HG03159 (cell line): ENCODE results near the gene CLCN1.
A peak's percentile ranks its signal among the peaks of the same experiment; 100 is the strongest.
"Not testable (repeated sequence)": the region's sequence is repeated elsewhere in the genome, so short reads cannot be mapped to it uniquely, and the experiment has no call there.

ENCODE experiments used
- ATAC-seq: cut with Tn5 transposase; IDR thresholded peaks from one replicate; pipeline ENCODE4 v1.9.1; 2021; ENCODE audit warnings: mild to moderate bottlenecking, moderate library complexity; ENCODE audit not compliant: unreplicated experiment

The CLCN1 gene

DNA sequence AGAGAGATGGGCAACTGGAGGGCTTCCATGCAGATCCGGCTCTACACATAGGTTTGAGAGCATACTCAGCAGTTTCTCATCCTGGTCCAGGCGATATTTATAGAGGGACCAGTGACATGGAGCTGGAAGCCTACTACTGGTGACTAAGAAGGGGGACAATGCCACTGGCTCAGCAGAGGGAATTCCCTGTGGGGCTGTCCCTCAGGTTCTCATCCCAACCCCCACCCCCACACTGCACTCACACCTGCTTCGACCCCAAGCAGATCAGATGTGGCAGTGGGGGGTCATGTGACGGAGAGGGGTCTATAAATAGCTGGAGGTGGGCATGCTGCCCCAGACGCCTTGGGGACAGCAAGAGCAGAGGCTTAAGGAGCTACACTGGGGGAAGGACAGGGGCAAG is at the start of gene CLCN1:
Gene CLCN1, plus strand, starts transcription at position 336 of the 400 bp plus-strand sequence. CDS start 102 bp downstream, outside the sequence.
- ATAC-seq, result no peak

DNA sequence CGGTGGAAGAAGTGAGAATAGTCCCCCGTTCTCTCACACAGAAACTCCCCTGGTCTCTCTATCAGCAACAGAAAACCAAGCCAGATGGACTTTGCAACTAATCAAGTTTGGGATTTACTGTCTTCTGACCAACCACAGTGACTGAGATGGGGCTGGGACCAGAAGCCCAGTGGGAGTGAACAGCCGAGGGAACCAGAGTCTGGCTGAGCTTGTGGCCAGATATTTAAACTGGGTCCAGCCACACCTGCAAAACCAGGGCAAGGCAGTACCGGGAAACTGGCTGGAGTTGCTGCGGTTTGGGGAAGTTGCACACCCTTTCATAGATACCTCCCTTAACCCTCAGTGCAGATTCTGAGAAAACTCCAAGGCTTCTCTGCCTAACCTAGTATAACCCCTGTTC is 46.7 kb upstream of the CLCN1 start:
- no peak for ATAC-seq

DNA sequence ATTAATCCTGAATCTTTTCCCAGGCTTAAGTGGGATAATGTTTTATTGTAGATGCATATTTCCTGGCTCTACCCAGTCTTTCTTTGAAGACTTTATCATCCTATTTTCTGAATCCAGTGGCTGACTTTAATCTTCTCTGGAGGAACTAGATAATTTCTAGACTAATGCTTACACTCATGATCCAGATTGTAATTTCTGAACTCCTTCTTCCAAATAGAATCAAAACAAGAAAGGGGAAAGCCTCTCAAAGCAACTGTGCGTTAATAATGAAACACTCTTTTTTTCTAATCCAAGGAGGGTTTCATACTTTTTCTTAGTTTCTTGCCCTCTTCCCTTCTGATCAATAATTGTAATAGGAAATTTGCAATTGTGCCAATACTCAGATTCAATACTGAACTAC is 44.7 kb upstream of the CLCN1 start:
- ATAC-seq, result no peak

DNA sequence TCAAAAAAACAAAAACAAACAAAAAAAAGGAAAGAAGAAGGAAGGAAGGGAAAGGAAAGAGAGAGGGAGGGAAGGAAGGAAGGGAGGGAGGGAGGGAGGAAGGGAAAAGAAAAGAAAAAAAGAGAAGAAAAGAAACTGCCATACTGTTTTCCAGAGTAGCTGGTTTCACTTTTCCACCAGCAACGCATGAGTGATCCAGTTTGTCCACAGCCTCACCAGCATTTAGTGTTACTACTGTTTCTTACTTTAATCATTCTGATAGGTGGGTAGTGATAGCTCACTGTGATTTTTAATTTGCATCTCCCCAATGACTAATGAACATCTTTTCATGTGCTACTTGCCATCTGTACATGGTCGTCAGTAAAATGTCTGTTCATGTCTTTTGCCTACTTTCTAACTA is 43.0 kb upstream of the CLCN1 start:
- ATAC-seq, result no peak

DNA sequence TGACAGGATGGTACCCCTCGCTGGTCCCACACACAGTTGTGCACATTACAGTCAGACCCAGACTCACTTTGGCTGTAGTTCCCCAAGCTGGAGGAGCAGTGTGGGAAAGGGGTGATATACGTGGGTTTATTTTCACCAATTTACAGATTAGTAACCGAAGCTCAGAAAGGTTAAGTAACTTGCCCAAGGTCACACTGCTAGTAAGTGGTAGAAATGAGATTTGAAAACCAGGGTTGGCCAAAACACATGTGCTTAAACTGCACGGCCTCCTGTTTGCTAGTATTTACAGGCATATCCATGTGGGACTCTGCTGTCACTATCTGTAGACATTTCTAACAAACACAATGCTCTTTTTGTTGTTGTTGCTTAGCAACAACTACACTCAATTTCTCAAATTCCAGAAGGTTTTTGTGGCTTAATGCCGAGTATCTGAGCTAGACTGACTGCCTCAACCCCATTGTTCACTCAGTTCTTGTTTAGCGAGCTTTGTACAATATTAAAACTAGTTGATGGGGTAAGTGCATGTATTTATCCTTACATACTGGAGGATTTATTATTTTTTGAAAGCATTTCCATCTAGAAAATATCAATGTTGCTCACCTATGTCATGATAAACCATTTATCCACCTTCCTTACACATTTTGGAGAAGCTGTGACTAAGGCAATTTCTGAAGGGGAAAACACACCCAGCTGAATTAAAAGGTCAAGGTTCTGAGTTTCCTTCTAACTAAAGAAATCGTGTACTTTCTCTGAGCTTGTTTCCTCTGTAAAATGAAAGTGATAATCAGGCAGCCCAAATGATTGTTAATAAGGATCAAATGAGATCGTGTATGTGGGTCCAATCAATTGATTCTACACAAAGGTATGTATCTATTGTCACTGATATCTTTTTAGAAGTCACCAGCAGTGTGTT is 36.5 kb upstream of the CLCN1 start:
- no peak for ATAC-seq

DNA sequence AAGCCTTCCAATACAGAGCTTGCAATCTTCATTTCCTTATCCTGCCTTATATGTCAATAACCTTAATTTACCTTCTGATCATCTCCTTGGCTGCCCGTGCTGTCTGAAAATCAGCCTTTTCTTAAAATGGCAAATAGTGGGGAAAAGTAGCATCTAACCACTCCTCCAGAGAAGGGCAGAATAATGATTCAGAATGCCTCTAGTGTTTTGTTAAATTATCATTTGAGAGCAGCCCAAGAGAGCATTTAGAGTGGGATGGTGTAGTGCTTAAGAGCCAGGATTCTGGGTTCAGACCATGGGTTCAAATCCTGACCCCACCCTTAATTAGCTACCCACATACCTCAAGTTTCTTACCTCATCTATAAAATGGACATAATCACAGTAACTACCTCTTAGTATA is 35.8 kb upstream of the CLCN1 start:
- ATAC-seq, result no peak

DNA sequence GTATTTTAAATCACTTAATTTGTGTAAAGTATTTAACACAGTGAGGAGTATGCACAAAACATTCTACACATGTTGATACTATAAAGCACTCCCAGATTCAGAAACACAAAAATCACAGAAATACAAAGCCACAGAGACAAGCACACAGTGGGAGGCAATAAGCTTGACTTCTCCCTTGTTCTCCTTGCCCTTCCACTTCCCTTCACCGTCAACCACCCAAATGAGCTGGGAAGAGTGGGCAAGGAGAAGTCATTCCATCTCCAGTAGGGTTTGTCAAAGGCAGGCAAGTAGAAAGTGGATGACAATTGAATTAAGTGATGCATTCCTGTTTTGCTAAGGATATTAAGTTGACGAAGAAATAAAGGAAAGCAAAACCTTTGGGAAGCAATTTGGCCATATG is 35.3 kb upstream of the CLCN1 start:
- no peak for ATAC-seq

DNA sequence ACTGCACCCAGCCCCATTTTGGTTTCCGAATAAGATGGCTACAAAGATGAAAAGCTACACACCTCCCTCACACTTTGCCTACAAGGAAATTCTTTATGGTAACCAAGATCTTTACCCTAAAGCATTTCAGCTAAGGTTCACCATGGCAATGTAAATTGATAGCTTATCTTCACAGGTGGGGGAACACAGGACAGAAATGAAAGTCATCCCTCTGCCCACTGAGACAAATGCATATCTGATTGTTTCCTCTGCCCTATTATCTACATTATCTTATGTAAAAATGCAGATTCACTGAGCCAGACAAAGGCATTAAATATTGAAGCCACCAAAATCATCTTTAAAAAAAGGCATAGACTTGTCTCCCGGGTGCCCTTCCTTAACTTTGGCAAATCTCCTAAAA is 34.4 kb upstream of the CLCN1 start:
- ATAC-seq, result no peak

DNA sequence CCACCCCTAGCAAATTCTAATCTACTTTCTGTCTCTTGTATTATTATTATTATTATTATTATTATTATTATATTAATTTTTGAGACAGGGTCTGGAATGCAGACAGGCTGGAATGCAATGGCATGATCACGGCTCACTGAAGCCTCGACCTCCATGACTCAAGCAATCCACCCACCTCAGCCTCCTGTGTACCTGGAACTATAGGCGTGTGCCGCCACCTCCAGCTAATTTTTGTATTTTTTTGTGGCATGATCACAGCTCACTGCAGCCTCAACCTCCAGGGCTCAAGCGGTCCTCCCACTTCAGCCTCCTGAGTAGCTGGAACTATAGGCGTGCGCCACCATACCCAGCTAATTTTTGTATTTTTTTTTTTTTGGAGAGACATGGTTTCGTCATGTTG is 33.8 kb upstream of the CLCN1 start:
- ATAC-seq, result no peak

DNA sequence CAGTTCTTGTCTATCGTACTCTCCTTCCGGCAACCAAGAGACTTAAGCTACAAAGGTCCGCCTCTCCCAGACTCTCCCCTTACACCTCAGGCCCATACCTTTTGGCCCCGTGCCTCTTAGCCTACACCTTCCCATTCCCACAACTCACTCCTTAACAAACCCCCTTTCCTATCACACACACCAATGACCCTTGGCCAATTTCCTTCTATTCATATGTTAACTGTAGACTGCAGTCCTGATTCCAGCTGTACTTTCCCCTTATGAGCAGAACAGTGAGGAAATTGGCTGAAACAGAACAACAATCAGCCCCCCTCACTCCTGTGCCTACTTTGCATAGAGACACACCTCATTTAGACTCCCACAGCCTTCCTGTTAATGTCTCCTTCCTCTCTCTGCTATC is 32.5 kb upstream of the CLCN1 start:
- no peak for ATAC-seq

DNA sequence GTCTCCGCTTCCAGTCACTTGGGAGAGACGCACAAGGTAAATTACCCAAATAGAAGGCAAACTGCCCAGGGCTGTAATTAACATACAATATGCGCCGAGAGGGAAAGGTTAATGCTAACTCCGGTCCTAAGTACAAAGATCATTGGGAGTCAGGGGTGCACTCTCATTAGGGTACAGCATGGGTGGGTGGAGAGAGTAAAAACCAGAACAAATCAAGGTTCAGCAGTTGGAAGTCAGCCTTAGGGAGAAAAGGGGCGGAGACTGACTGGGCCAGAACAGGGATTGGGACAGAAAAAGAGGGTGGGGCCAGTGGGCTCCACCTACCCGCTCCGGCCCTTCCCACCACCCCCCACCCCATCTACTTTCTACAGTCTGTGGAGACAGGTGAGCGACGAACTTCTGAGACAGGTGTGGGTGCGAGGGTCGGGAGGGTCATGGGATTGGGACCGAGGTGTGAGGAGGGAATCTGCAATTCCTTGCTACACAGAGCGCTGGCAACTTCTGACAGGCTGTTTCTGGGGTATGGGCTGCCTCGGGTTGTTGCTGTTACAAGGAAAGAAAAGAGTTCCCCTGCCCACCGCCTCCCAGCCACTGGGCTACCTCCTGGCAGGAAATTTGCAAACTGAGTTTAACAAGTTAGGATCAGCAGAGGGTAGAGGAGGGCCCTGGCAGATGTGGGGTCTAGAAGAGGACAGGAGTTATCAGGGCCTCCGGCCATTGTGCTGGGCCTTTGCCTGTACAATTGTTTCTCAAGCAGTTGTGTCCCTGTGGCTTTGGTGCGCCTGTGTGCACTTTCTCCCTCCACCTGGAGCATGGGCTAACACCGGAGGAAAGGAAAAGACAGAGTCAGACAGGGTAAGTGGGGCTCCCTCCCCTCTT is 31.1 kb upstream of the CLCN1 start, which contains the start of gene TMEM139:
Gene TMEM139, plus strand, starts transcription at position 368 of the 879 bp plus-strand sequence. CDS start 1,000 bp downstream, outside the sequence.
- no peak for ATAC-seq

DNA sequence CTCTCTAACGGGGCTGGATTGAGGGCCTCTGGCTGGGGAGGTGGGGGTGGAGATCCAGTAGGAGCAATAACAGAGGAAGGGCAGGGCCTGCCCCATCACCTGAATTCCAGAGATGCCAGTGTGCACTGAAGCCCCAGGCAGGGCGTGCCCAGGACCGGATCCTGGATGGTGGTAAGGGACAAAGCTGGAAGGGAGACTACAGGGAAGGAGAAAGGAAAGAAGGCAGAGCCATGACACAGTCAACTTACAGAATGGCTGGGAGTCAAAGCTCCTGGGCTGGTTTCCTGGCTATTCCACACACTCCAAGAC is 30.5 kb upstream of the CLCN1 start:
- ATAC-seq, result no peak

DNA sequence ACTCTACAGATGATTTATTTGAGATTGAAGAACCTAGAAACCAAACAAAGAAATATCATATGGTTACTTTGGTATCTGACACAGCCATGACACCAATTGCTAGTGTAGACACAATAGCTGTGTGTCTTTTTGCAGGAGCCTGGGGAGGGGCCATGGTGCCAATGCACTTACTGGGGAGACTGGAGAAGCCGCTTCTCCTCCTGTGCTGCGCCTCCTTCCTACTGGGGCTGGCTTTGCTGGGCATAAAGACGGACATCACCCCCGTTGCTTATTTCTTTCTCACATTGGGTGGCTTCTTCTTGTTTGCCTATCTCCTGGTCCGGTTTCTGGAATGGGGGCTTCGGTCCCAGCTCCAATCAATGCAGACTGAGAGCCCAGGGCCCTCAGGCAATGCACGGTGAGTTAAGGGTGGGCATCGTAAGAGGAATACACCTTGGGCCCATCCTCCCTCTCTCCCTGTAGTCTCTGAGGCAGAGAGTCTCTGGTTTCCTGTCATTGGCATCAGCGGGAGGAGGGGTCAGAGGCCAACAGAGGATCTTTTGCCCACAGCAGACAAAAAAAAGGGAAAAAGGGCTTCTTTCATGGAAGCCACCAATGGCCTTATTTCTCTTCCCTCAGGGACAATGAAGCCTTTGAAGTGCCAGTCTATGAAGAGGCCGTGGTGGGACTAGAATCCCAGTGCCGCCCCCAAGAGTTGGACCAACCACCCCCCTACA is 29.9 kb upstream of the CLCN1 start:
- ATAC-seq, result no peak

DNA sequence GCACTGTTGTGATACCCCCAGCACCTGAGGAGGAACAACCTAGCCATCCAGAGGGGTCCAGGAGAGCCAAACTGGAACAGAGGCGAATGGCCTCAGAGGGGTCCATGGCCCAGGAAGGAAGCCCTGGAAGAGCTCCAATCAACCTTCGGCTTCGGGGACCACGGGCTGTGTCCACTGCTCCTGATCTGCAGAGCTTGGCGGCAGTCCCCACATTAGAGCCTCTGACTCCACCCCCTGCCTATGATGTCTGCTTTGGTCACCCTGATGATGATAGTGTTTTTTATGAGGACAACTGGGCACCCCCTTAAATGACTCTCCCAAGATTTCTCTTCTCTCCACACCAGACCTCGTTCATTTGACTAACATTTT is 29.4 kb upstream of the CLCN1 start:
- ATAC-seq, result no peak

DNA sequence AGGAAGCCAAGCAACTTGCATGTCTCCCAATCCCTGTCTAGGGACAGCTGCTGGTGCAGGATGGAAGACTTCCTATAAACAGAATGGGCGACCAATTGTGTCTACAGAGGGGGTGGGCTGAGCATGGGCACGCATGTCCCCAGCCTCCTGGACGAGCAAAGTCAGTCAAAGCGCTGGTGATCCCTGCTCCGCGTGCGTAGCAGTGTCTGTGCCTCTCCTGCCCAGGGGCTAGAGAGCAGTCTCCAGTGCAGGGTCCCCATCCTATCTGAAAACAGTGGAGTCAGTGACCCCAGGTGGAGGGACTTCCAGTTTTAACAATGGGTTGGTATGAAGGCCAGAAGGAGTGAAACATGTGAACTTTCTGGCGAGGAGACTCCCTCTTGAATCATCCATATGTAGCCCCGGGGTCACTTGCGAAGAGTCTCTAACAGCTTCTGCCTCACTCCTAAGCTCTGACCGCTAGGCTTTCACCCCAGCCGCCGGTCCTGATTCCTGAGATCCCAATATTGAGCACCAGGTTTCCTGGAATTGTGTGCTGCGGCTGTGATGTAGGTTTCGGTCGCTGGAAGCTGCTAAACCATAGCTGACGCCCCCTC is 28.5 kb upstream of the CLCN1 start:
- ATAC-seq, result no peak

DNA sequence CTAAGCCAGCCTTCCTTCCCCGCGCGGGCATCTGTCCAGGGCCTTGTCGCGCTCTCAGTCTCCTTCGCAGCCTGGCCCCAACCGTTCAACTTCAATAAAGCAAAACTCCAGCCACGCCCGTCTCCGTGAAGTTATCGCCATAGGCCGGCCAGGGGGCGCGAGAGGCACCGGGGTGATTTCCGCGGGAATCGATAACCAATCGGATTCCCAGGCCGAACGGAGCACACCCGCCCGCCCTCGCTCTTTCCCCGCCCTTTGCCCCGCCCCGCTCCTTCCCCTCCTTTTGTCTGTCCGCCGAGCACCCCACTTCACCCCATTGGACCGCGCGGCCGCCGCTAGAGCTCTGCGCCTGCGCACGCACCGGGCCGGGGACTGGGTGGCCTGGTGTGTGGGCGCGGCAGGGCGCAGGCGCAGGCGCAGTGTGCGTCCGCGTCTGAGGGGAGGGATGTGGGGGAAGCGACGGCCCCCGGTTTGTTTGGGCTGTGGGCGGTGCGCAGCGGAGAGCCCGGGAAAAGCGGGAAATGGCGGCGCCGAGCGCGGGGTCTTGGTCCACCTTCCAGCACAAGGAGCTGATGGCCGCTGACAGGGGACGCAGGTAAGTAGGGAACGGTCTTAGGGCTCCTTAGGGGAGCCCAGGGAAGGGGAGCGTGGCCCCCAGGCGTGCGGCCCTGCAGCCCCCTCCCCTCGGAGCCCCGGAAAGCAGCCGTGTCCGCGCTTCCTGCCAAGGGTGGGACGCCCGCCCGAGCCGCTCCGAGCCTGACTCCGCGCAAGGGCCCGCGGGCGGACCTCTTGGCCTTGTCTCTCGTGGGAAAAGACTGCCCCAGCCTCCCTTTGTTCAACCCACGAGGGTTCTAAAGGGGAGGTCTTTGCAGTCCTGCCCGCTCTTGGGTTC is 27.7 kb upstream of the CLCN1 start, which contains the start of gene CASP2:
Gene CASP2, plus strand, starts transcription at position 417 of the 892 bp plus-strand sequence. Its CDS starts 105 bp downstream, at position 522.
- ATAC-seq, result peak; percentile 91

DNA sequence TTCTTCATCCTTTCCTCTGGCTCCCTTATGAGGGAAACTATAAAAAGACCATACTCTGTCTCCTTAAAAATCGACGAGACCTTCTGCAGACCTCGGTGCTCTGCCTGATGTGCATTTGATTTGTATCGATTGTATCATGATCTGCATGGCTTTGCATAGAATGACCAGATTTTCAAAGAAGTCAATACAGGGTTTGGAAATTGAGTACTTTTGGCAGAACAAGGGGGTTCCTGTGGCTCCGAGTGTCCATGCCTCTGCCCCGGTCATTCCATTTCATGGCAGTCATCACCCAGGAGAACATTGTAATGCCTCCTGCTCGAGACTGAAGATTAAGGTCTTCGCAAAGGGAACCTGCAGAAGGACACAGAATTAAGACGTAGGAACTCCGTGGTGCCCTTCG is 27.1 kb upstream of the CLCN1 start:
- ATAC-seq, result peak; percentile 0

DNA sequence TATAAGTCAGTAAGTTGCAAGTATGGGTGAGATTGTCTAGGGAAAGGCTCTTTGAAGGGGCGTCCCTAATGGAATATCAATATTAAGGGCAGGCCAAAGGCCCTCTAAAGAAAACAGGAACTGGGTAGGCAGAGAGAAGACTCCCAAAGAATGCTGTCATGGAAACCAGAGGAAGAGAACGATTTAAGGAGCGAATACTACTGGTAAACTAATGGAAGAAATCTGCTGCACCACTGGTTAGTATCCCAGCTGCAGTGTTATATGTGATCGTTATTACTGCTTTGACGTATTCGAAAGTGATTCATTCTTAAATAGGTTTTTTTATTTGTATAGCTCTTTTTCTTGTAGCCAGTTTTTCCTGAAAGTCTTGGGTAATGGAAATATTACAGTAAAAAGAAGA is 26.5 kb upstream of the CLCN1 start:
- ATAC-seq, result no peak

DNA sequence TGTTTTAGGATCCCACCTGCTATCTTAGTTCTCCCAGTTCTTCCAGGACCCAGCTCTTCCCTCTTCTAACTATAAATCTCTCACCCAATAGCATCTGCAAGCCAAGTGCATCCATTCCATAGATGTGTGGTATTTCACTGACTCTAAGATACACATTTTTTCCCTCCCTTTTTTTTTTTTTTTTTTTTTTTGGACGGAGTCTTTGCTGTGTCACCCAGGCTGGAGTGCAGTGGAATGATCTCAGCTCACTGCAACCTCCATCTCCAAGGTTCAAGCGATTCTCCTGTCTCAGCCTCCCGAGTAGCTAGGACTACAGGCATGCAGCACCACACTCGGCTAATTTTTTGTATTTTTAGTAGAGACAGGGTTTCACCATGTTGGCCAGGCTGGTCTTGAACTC is 26.0 kb upstream of the CLCN1 start:
- ATAC-seq, result not testable (repeated sequence)

DNA sequence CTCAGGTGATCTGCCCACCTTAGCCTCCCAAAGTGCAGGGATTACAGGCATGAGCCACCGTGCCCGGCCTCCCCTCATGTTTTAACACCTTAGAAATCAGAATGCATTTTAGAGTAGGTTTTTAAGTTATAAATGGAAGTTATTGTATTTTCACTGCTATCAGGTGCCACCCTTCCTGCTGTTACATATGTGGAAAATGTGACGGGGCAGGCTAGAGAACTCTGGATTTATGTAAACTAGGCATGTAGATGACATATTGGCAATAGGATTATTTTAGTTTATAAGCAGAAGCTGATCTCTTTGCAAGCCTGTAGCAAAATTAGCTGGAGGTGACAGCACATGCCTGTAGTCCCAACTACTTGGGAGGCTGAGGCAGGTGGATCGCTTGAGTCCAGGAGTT is 25.6 kb upstream of the CLCN1 start:
- ATAC-seq, result no peak
